HUES6 (cell line): ENCODE results near the gene ZFP82.

Experiments used
- H3K27ac ChIP-seq: 2 replicates; pipeline ENCODE4 v1.7.0; 2013; ENCODE audit warnings: low read depth, mild to moderate bottlenecking, low read length, inconsistent platforms
- H3K27me3 ChIP-seq: 2 replicates; pipeline ENCODE4 v1.6.1; 2013; ENCODE audit warnings: low read length; ENCODE audit not compliant: control insufficient read depth, insufficient read depth
- H3K36me3 ChIP-seq: 2 replicates; pipeline ENCODE4 v1.6.1; 2013; ENCODE audit warnings: low read length; ENCODE audit not compliant: control insufficient read depth, insufficient read depth
- H3K4me1 ChIP-seq: 2 replicates; pipeline ENCODE4 v1.6.1; 2013; ENCODE audit warnings: low read length; ENCODE audit not compliant: control insufficient read depth, insufficient read depth
- H3K4me3 ChIP-seq: 2 replicates; pipeline ENCODE4 v1.5.1; 2013; ENCODE audit warnings: low read depth, low read length
- H3K9ac ChIP-seq: one replicate; pipeline ENCODE4 v1.6.1; 2013; ENCODE audit warnings: mild to moderate bottlenecking, low read length
- H3K9me3 ChIP-seq: 2 replicates; pipeline ENCODE4 v1.6.1; 2013; ENCODE audit warnings: low read depth, low read length; ENCODE audit not compliant: control insufficient read depth, insufficient read depth

The ZFP82 gene

GRCh38 chr19:36409841-36410240, 8.6 kb downstream of the ZFP82 start:
- peaks cover 10% of the 10 kb centered on the region; the same call in 1 of the 2 replicates for H3K9me3 ChIP-seq
- H3K4me1 ChIP-seq: no peaks in the 10 kb centered on the region
- H3K9ac ChIP-seq: no peak overlapping the region
- no peak overlapping the region for H3K4me3 ChIP-seq
- H3K27me3 ChIP-seq: no peaks in the 10 kb centered on the region
- peaks cover 45% of the 10 kb centered on the region for H3K36me3 ChIP-seq
- H3K27ac ChIP-seq: no peak overlapping the region

DNA sequence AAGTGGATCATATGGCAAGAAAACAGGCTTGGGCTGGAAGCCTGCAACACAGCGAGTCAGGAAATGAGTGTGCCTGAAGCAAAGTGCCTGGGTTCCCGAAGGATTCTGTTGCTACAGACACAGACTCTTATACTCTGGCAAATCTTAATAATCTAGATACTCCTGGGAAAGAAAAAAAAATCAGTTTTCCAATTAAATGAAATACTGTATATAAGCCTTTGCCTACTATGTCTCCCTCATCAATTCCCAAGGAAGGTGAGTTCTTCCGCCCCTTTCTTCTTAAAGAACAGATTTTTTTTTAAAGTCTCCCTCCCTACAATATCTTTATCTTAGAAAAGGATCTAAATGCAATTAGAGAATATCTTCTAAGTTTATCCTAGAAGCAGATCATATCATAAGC, 10.3 kb downstream of the ZFP82 start:
- Histone ChIP-seq H3K4me1 (no peaks in the 10 kb centered on the region), H3K4me3 (no peak overlapping the region), H3K36me3 (peaks cover 56% of the 10 kb centered on the region), H3K9me3 (peaks cover 7% of the 10 kb centered on the region; the same call in 1 of the 2 replicates), H3K27ac (no peak overlapping the region), H3K9ac (no peak overlapping the region), H3K27me3 (no peaks in the 10 kb centered on the region)

DNA sequence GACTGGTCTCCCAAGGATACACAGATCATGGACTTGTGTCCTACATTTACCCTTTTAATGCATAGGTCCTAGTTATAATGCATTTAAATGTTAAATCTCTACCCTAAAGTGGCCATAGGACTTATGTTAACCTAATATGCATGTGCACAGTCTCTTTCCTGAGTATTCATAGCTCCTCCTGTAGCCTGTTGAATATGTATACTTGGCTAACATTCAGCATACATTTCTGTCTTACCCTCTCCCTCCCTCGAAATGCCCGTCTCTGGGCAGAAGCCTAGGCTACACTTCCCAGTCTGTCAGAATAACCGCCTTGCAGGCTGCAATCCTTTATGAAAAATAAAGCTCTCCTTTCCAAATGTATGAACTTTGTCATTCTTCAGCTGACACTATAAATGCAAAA, 13.9 kb downstream of the ZFP82 start:
- Histone ChIP-seq H3K27ac (no peak overlapping the region), H3K36me3 (peaks cover 71% of the 10 kb centered on the region), H3K9me3 (peaks cover 7% of the 10 kb centered on the region; the same call in 1 of the 2 replicates), H3K4me1 (no peaks in the 10 kb centered on the region), H3K9ac (no peak overlapping the region), H3K4me3 (no peak overlapping the region), H3K27me3 (no peaks in the 10 kb centered on the region)

DNA sequence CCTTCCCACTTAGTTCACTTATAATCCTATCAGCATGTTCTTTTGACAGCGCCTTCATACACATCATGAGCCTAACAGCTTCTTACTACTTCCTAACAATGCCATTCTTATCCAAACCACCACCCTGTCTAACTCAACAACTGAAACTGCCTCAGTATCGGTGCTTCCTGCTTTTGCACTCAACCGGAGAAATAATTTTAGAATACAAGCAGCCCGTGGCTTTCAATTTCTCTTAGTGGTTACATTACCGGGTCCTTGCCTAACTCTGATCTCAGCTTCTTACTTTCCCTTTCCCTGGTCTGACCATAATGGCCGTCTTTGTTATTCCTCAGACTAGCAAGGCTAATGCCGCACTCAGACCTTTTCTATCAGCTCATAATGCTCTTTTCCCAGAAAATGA, 17.0 kb downstream of the ZFP82 start:
- Histone ChIP-seq H3K9ac (no peak overlapping the region), H3K4me1 (no peaks in the 10 kb centered on the region), H3K36me3 (peaks cover 54% of the 10 kb centered on the region), H3K27ac (no peak overlapping the region), H3K9me3 (peaks cover 15% of the 10 kb centered on the region; the same call in 1 of the 2 replicates), H3K4me3 (no peak overlapping the region), H3K27me3 (no peaks in the 10 kb centered on the region)

DNA sequence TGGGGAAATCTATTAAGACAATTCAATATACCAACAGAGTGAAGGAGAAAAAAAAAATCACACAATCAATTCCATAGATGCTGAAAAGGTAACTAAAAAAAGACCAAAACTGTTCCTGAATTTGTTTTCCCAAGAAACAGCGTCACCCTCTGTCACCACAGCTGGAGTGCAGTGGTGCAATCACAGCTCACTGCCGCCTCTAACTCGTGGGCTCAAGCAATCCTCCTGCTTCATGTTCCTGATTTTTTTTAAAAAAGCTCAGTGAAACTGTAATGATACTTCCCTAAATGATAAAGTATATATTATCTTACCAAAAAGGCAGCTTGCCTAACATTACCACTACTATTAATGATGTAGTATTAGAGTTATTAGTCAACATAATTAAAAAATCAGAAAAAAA, 19.9 kb downstream of the ZFP82 start:
- Histone ChIP-seq H3K4me1 (no peaks in the 10 kb centered on the region), H3K36me3 (peaks cover 47% of the 10 kb centered on the region), H3K9me3 (peaks cover 34% of the 10 kb centered on the region), H3K4me3 (no peak overlapping the region), H3K9ac (no peak overlapping the region), H3K27ac (no peak overlapping the region), H3K27me3 (no peaks in the 10 kb centered on the region)

GRCh38 chr19:36392916-36393673, 25.3 kb downstream of the ZFP82 start:
- no peak overlapping the region for H3K9ac ChIP-seq
- H3K4me3 ChIP-seq: no peak overlapping the region
- H3K9me3 ChIP-seq: peaks cover 57% of the 10 kb centered on the region
- H3K36me3 ChIP-seq: peaks cover 41% of the 10 kb centered on the region
- no peak overlapping the region for H3K27ac ChIP-seq
- H3K27me3 ChIP-seq: no peaks in the 10 kb centered on the region
- no peaks in the 10 kb centered on the region for H3K4me1 ChIP-seq

GRCh38 chr19:36379510-36379819, 39.0 kb downstream of the ZFP82 start:
- peak overlapping the region; percentile 84 for H3K4me3 ChIP-seq
- H3K9me3 ChIP-seq: no peaks in the 10 kb centered on the region
- no peak overlapping the region for H3K27ac ChIP-seq
- no peaks in the 10 kb centered on the region for H3K36me3 ChIP-seq
- H3K9ac ChIP-seq: no peak overlapping the region
- no peaks in the 10 kb centered on the region for H3K4me1 ChIP-seq
- no peaks in the 10 kb centered on the region for H3K27me3 ChIP-seq

- Histone ChIP-seq H3K4me3 (peak within 1 kb of the TSS; percentile 84), H3K27me3 (no peaks in the 10 kb centered on the region), H3K9me3 (peaks cover 1% of the 10 kb centered on the region; the same call in 1 of the 2 replicates), H3K36me3 (no peaks in the 10 kb centered on the region), H3K4me1 (no peaks in the 10 kb centered on the region), H3K27ac (peak within 1 kb of the TSS; percentile 77), H3K9ac (peak within 1 kb of the TSS; percentile 85)
Observed at GRCh38 chr19:36378625-36379509, 39.6 kb downstream of the ZFP82 start, which contains the start of gene ZFP14. Gene ZFP14 (minus strand): TSS chr19:36379201. CDS start chr19:36367892, 11,309 bp downstream.

- Histone ChIP-seq H3K4me3 (peak overlapping the region; percentile 84), H3K36me3 (no peaks in the 10 kb centered on the region), H3K4me1 (no peaks in the 10 kb centered on the region), H3K9ac (peak overlapping the region; percentile 43), H3K27ac (no peak overlapping the region), H3K9me3 (peaks cover 2% of the 10 kb centered on the region; the same call in 1 of the 2 replicates), H3K27me3 (no peaks in the 10 kb centered on the region)
Observed at GRCh38 chr19:36377541-36378178, 40.8 kb downstream of the ZFP82 start.

- no peak overlapping the region for H3K9ac ChIP-seq
- no peak overlapping the region for H3K27ac ChIP-seq
- H3K4me3 ChIP-seq: no peak overlapping the region
- peaks cover 2% of the 10 kb centered on the region; the same call in 1 of the 2 replicates for H3K9me3 ChIP-seq
- no peaks in the 10 kb centered on the region for H3K36me3 ChIP-seq
- H3K4me1 ChIP-seq: no peaks in the 10 kb centered on the region
- H3K27me3 ChIP-seq: no peaks in the 10 kb centered on the region
Observed at GRCh38 chr19:36373638-36374156, 44.7 kb downstream of the ZFP82 start.
